Inferior parietal cortex (tissue), 1 donor: Measurements from ENCODE around the gene SRRM1.
"Not testable (repeated sequence)": the region's sequence is repeated elsewhere in the genome, so short reads cannot be mapped to it uniquely, and the experiment has no call there.

Experiments used
- DNase-seq: peaks from one replicate; pipeline ENCODE4 v3.0.0-alpha.2; 2016; ENCODE audit errors: extremely low spot score

The SRRM1 gene

DNA sequence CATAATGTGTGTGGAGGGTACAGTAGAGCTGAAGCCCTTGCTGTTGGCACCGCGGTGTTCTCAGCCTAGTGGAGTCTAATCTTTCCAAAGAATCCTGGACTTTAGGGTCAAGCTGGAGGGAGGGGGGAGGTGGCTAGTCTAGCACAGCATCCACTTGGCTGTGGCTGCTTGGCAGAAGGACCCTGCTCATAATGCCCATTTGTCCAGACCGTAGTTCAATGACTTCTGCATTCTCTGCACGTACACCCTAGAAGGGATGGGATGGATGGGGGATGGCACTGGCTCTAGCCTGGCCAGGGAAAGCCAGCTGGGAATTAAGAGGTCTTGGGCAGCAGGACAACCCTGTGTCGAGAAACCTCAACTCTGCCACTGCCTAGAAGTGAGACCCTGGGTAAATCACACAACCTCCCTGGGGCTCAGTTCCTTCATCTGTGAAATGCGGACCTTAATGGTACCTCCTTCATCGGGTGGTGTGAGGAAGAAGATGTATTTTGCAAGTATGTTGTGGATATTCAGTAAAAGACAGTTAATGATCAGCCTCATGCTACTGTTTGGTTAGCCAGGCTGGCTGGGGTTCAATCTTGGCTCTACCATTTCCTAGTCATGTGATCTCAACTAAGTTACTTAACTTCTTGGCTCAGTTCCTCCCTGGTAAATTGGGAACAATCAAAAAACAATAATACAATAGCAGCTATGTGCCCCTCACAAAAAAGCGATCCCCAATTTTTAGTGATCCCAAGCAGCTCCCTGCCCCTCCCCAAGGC lies 75.0 kb downstream of the SRRM1 start:
- DNase-seq = peak; percentile 89

GRCh38 chr1:24720152-24720551 lies 77.0 kb downstream of the SRRM1 start:
- DNase-seq = no peak

DNA sequence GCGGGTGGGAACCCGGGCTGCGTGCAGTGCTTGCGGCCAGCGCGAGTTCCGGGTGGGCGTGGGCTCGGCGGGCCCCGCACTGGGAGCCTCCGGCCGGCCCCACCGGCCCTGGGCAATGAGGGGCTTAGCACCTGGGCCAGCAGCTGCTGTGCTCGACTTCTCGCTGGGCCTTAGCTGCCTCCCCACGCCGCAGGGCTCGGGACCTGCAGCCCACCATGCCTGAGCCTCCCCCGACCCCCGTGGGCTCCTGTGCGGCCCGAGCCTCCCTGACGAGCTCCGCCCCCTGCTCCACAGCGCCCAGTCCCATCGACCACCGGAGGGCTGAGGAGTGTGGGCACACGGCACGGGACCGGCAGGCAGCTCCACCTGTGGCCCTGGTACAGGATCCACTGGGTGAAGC lies 78.4 kb downstream of the SRRM1 start:
- DNase-seq = no peak

DNA sequence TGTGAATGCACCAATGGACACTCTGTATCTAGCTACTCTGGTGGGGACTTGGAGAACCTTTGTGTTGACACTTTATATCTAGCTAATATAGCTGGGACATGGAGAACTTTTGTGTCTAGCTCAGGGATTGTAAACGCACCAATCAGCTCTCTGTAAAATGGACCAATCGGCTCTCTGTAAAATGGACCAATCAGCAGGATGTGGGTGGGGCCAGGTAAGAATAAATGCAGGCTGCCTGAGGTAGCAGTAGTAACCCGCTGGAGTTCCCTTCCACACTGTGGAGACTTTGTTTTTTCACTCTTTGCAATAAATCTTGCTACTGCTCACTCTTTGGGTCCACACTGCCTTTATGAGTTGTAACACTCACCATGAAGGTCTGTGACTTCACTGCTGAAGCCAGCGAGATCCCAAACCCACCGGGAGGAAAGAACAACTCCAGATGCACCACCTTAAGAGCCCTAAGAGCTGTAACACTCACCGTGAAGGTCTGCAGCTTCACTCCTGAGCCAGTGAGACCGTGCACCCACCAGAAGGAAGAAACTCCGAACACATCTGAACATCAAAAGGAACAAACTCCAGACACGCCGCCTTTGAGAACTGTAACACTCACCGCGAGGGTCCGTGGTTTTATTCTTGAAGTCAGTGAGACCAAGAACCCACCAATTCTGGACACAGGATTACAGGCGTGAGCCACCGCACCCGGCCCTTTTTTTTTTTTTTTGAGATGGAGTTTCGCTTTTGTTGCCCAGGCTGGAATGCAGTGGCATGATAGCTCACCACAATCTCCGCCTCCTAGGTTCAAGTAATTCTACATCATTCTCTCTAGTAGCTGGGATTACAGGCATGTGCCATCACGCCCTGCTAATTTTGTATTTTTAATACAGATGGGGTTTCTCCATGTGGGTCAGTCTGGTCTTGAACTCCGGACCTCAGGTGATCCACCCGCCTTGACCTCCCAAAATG lies 79.3 kb downstream of the SRRM1 start:
- DNase-seq = not testable (repeated sequence)
